Fibroblast of lung (primary cell): ENCODE results near the gene GOLGA7B. TPM values are rescaled to one million over a fixed set of nuclear protein-coding genes. Genes with fewer than 3 reads are reported as not detected.
A peak's percentile ranks its signal among the peaks of the same experiment; 100 is the strongest.

ENCODE experiments used
- DNase-seq, 2 donors: peaks; one replicate each; pipeline versions ENCODE4 v3.0.0 to v3.0.0-alpha.2; 2010; ENCODE audit warnings: low read depth in 2 of 2
- H2AFZ ChIP-seq: 2 replicates; pipeline ENCODE4 v1.5.1; 2012; ENCODE audit warnings: low read length, control low read depth, inconsistent platforms
- H3K27ac ChIP-seq: 2 replicates; pipeline ENCODE4 v1.5.1; 2011; ENCODE audit warnings: low read length, control low read depth; ENCODE audit not compliant: insufficient read depth
- H3K27me3 ChIP-seq: 2 replicates; pipeline ENCODE4 v1.5.1; 2011; ENCODE audit warnings: mild to moderate bottlenecking, low read length; ENCODE audit not compliant: control insufficient read depth, insufficient read depth
- H3K36me3 ChIP-seq: 2 replicates; pipeline ENCODE4 v1.5.1; 2011; ENCODE audit warnings: low read length; ENCODE audit not compliant: control insufficient read depth, insufficient read depth
- H3K4me1 ChIP-seq: 2 replicates; pipeline ENCODE4 v1.5.1; 2011; ENCODE audit warnings: low read length; ENCODE audit not compliant: control insufficient read depth, insufficient read depth; ENCODE audit errors: extremely low read depth
- H3K4me2 ChIP-seq: 2 replicates; pipeline ENCODE4 v1.5.1; 2011; ENCODE audit warnings: low read length, control low read depth; ENCODE audit not compliant: insufficient read depth; ENCODE audit errors: extremely low read depth
- H3K4me3 ChIP-seq, 4 experiments: fragments of 200-600 bp in 1 of 4; sonication (generic) in 1 of 4; replicated peaks in 1 of 4; 2 replicates each; pipeline ENCODE4 v1.5.1; 2011 to 2016; ENCODE audit warnings: low read length in 4 of 4, low read depth in 3 of 4, mild to moderate bottlenecking in 3 of 4, control low read depth in 2 of 4, inconsistent platforms in 1 of 4, mixed read lengths in 1 of 4; ENCODE audit not compliant: insufficient read depth in 1 of 4; ENCODE audit errors: control extremely low read depth in 1 of 4
- H3K79me2 ChIP-seq: 2 replicates; pipeline ENCODE4 v1.5.1; 2012; ENCODE audit warnings: mild to moderate bottlenecking, low read length, inconsistent platforms; ENCODE audit not compliant: control insufficient read depth, insufficient read depth
- H3K9ac ChIP-seq: 2 replicates; pipeline ENCODE4 v1.5.1; 2011; ENCODE audit warnings: mild to moderate bottlenecking, low read length, control low read depth; ENCODE audit not compliant: insufficient read depth
- H3K9me3 ChIP-seq: 2 replicates; pipeline ENCODE4 v1.5.1; 2012; ENCODE audit warnings: low read depth, low read length; ENCODE audit not compliant: control insufficient read depth, insufficient read depth
- H4K20me1 ChIP-seq: 2 replicates; pipeline ENCODE4 v1.5.1; 2011; ENCODE audit warnings: low read length; ENCODE audit not compliant: control insufficient read depth, insufficient read depth; ENCODE audit errors: extremely low read depth
- CTCF ChIP-seq, 2 donors: IDR thresholded peaks in 1 of 2; conservative IDR thresholded peaks in 1 of 2; 1 replicate in 1 of 2; 2 replicates in 1 of 2; pipeline ENCODE4 v1.5.1; 2011 to 2012; ENCODE audit warnings: low read length in 2 of 2, control low read depth in 1 of 2, inconsistent platforms in 1 of 2, low read depth in 1 of 2, mild to moderate bottlenecking in 1 of 2
- EZH2 ChIP-seq: IDR thresholded peaks from 2 replicates; pipeline ENCODE4 v1.5.1; 2012; ENCODE audit warnings: low read length, control low read depth, mild to moderate bottlenecking; ENCODE audit errors: missing control alignments
- polyA plus RNA-seq, 2 donors: library from polyadenylated mRNA; depleted of rRNA in 1 of 2; stranded (reverse) in 1 of 2; unstranded in 1 of 2; fragments of >200 nt; gene quantifications; 2 replicates each; pipeline ENCODE4 v1.2.1, GENCODE V29; 2011 to 2012; ENCODE audit warnings: missing spikeins in 1 of 2
- total RNA-seq: library from RNA; depleted of rRNA; stranded (reverse); fragments of >200 nt; gene quantifications from 2 replicates; pipeline ENCODE4 v1.2.1, GENCODE V29; 2014

The GOLGA7B gene
- total and polyA plus RNA-seq, 2 donors (not counting 1 experiment from before 2014, with no cell fraction given) = under 0.01 TPM; not detected in 1

GRCh38 chr10:97844678-97845077 is 5.0 kb upstream of the GOLGA7B start:
- no peaks in the 10 kb centered on the region for H4K20me1 ChIP-seq
- no peak overlapping the region for H3K27ac ChIP-seq
- H3K79me2 ChIP-seq = no peaks in the 10 kb centered on the region
- H3K4me1 ChIP-seq = peaks cover 8% of the 10 kb centered on the region
- no peak overlapping the region for H3K4me2 ChIP-seq
- no peak overlapping the region for H2AFZ ChIP-seq
- no peaks in the 10 kb centered on the region for H3K9me3 ChIP-seq
- DNase-seq = no peak
- no peak for TF ChIP-seq EZH2
- no peak for TF ChIP-seq CTCF (conservative IDR thresholded peaks at IDR 0.05 in 1 of 2, IDR thresholded peaks at IDR 0.05 in 1 of 2; ENCODE audit: low read depth in 1 of 2, low read length in 2 of 2)
- no peak overlapping the region for H3K4me3 ChIP-seq
- peaks cover 6% of the 10 kb centered on the region for H3K27me3 ChIP-seq
- no peaks in the 10 kb centered on the region for H3K36me3 ChIP-seq
- no peak overlapping the region for H3K9ac ChIP-seq

GRCh38 chr10:97849103-97849686 is 448 bp upstream of the GOLGA7B start:
- Histone ChIP-seq H4K20me1 (no peaks in the 10 kb centered on the region), H3K9ac (no peak overlapping the region), H3K27me3 (peaks cover 19% of the 10 kb centered on the region), H3K4me1 (no peaks in the 10 kb centered on the region), H3K9me3 (no peaks in the 10 kb centered on the region), H3K4me2 (no peak overlapping the region), H3K79me2 (no peaks in the 10 kb centered on the region), H2AFZ (no peak overlapping the region), H3K4me3 (peak overlapping the region in 1 of 4 experiments; percentile 35), H3K27ac (no peak overlapping the region), H3K36me3 (no peaks in the 10 kb centered on the region)
- no peak for DNase-seq
- no peak for TF ChIP-seq CTCF (conservative IDR thresholded peaks at IDR 0.05 in 1 of 2, IDR thresholded peaks at IDR 0.05 in 1 of 2; ENCODE audit: low read depth in 1 of 2, low read length in 2 of 2)

GRCh38 chr10:97850446-97850845 is 803 bp downstream of the GOLGA7B start:
- Histone ChIP-seq H3K4me3 (no peak overlapping the region), H3K4me2 (no peak overlapping the region), H3K27me3 (peaks cover 19% of the 10 kb centered on the region), H2AFZ (no peak overlapping the region), H3K4me1 (no peaks in the 10 kb centered on the region), H3K27ac (no peak overlapping the region), H3K79me2 (no peaks in the 10 kb centered on the region), H3K9me3 (no peaks in the 10 kb centered on the region), H3K9ac (no peak overlapping the region), H3K36me3 (no peaks in the 10 kb centered on the region), H4K20me1 (no peaks in the 10 kb centered on the region)
- no peak for DNase-seq
- TF ChIP-seq CTCF (conservative IDR thresholded peaks at IDR 0.05 in 1 of 2, IDR thresholded peaks at IDR 0.05 in 1 of 2; ENCODE audit: low read depth in 1 of 2, low read length in 2 of 2) (no peak), EZH2 (peak; percentile 79)
